GM12878 (cell line): ENCODE measurements around the gene LEMD1. TPM values are rescaled to one million over a fixed set of nuclear protein-coding genes. Genes with fewer than 3 reads are reported as not detected.

Source experiments
- ASH2L ChIP-seq: fragments of 300-600, 200-600 bp; sonication (generic); IDR thresholded peaks from 2 replicates; pipeline ENCODE4 v1.6.1; 2017; ENCODE audit warnings: low read depth, mild to moderate bottlenecking, borderline replicate concordance
- BACH1 ChIP-seq: fragments of 450-650 bp; IDR thresholded peaks from 2 replicates; pipeline ENCODE4 v1.6.1; 2017; ENCODE audit warnings: mild to moderate bottlenecking, borderline replicate concordance
- BCL11A ChIP-seq: IDR thresholded peaks from 2 replicates; pipeline ENCODE4 v1.6.1; 2011; ENCODE audit warnings: low read depth, low read length
- BHLHE40 ChIP-seq, 2 experiments: fragments of 450-650 bp in 1 of 2; IDR thresholded peaks; 2 replicates each; pipeline ENCODE4 v1.6.1; 2011 to 2017; ENCODE audit warnings: low read depth in 2 of 2, borderline replicate concordance in 1 of 2, improper control_type of control experiment in 1 of 2, low read length in 1 of 2, mild to moderate bottlenecking in 1 of 2
- BRCA1 ChIP-seq: IDR thresholded peaks from 2 replicates; pipeline ENCODE4 v1.6.1; 2011; ENCODE audit warnings: low read depth, low read length, improper control_type of control experiment
- CBFB ChIP-seq: IDR thresholded peaks from 2 replicates; pipeline ENCODE4 v1.6.1; 2016; ENCODE audit warnings: antibody characterized with exemption, low read depth
- CREM ChIP-seq: IDR thresholded peaks from 2 replicates; pipeline ENCODE4 v1.6.1; 2014; ENCODE audit warnings: antibody characterized with exemption, low read depth
- ELK1 ChIP-seq: IDR thresholded peaks from 2 replicates; pipeline ENCODE4 v1.6.1; 2012; ENCODE audit warnings: low read depth, low read length, improper control_type of control experiment
- ETV6 ChIP-seq, 2 experiments: fragments of 450-650 bp in 1 of 2; IDR thresholded peaks in 1 of 2; conservative IDR thresholded peaks in 1 of 2; 2 replicates each; pipeline ENCODE4 v1.6.1; 2014; ENCODE audit warnings: antibody characterized with exemption in 1 of 2, borderline replicate concordance in 1 of 2, low read depth in 1 of 2, mild to moderate bottlenecking in 1 of 2, moderate library complexity in 1 of 2
- IKZF1 ChIP-seq: fragments of 450-650 bp; conservative IDR thresholded peaks from 2 replicates; pipeline ENCODE4 v1.6.1; 2017; ENCODE audit warnings: antibody characterized with exemption, mild to moderate bottlenecking
- IKZF2 ChIP-seq, 2 experiments: fragments of 450-650 bp; IDR thresholded peaks; 2 replicates each; pipeline ENCODE4 v1.6.1; 2017; ENCODE audit warnings: mild to moderate bottlenecking in 2 of 2, moderate library complexity in 2 of 2
- KDM1A ChIP-seq: fragments of 200-600 bp; sonication (generic); IDR thresholded peaks from 2 replicates; pipeline ENCODE4 v1.6.1; 2016; ENCODE audit warnings: borderline replicate concordance
- LARP7 ChIP-seq: fragments of 450-650 bp; IDR thresholded peaks from 2 replicates; pipeline ENCODE4 v1.6.1; 2017; ENCODE audit warnings: mild to moderate bottlenecking
- RBBP5 ChIP-seq: fragments of 200-600 bp; sonication (generic); conservative IDR thresholded peaks from 2 replicates; pipeline ENCODE4 v1.6.1; 2016
- SMAD1 ChIP-seq: fragments of 450-650 bp; IDR thresholded peaks from 2 replicates; pipeline ENCODE4 v1.6.1; 2018; ENCODE audit warnings: mild to moderate bottlenecking, low read depth; ENCODE audit not compliant: partially characterized antibody
- SMC3 ChIP-seq: IDR thresholded peaks from 2 replicates; pipeline ENCODE4 v1.6.1; 2011; ENCODE audit warnings: low read length, improper control_type of control experiment, borderline replicate concordance
- SPI1 ChIP-seq: IDR thresholded peaks from 2 replicates; pipeline ENCODE4 v1.6.1; 2011; ENCODE audit warnings: low read depth, mild to moderate bottlenecking, low read length, moderate library complexity, borderline replicate concordance; ENCODE audit not compliant: insufficient read depth
- TCF12 ChIP-seq: IDR thresholded peaks from 2 replicates; pipeline ENCODE4 v1.6.1; 2011; ENCODE audit warnings: low read depth, mild to moderate bottlenecking, low read length
- WRNIP1 ChIP-seq: IDR thresholded peaks from 2 replicates; pipeline ENCODE4 v1.6.1; 2011; ENCODE audit warnings: low read depth, low read length, improper control_type of control experiment, borderline replicate concordance
- ZNF24 ChIP-seq: fragments of 450-650 bp; IDR thresholded peaks from 2 replicates; pipeline ENCODE4 v1.6.1; 2017; ENCODE audit warnings: antibody characterized with exemption, mild to moderate bottlenecking
- polyA plus RNA-seq, 11 experiments: library from polyadenylated mRNA; depleted of rRNA in 4 of 11; unstranded in 6 of 11; stranded (reverse) in 5 of 11; fragments of >200 nt; fragmentation: Nextera tagmentation in 4 of 11; fragmentation: Illumina TruSeq in 1 of 11; extraction: Ambion mirVana in 4 of 11; extraction: Trizol in 1 of 11; gene quantifications; 1 replicate in 1 of 11; 2 replicates in 10 of 11; pipeline versions ENCODE4 v1.2.1 to v1.2.3, GENCODE V29; 2011 to 2016; ENCODE audit warnings: inconsistent platforms in 2 of 11, missing spikeins in 2 of 11, low read depth in 1 of 11
- total RNA-seq, 4 experiments: library from RNA; depleted of rRNA in 3 of 4; stranded (reverse); fragments of >200 nt in 3 of 4; fragmentation: Illumina TruSeq in 1 of 4; extraction: Trizol in 1 of 4; gene quantifications; 2 replicates each; pipeline versions ENCODE4 v1.2.1 to v1.2.3, GENCODE V29; 2013 to 2021
- TF ChIP-seq, protein P1 (sequence below): fragments of 450-650 bp; conservative IDR thresholded peaks from 2 replicates; pipeline ENCODE4 v1.6.1; 2017; ENCODE audit warnings: mild to moderate bottlenecking, moderate library complexity
- TF ChIP-seq, protein P2 (sequence below): fragments of 450-650 bp; IDR thresholded peaks from 2 replicates; pipeline ENCODE4 v1.6.1; 2017; ENCODE audit warnings: mild to moderate bottlenecking, moderate library complexity

LEMD1 gene
- total and polyA plus RNA-seq, 10 of the 15 experiments (the other 5 are each of a cell fraction or from before 2014, with no cell fraction given) = 0.19 to 1.2 (median 0.26) TPM; not detected in 7

DNA sequence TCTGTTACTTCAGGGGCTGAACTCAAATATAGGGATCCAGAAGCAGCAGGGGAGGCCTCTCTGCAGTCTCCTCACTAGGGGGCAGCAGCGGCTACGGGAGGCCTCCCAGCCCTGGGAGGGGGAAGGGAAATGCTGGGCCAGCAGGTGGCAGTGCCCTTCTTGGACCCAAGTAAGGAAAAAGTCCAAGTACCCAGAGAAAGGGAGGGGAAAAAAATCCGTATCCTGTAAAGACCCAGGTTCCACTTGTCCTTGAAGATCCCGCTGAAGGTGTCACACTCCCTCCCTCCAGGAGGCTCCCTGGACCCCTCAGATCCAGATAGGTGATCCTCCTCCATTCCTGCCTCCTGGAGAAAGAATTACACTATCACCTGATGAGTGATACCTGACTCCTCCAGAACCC, 86.2 kb downstream of the LEMD1 start (continued):
- 0 out of 2 replicates have a peak, but pooled peaks have one; percentile 16 for TF ChIP-seq CREM
- TF ChIP-seq BRCA1 = no peak
- TF ChIP-seq CBFB = no peak
- 0 out of 2 replicates have a peak, but pooled peaks have one; percentile 44 for TF ChIP-seq IKZF1
- no peak for TF ChIP-seq BCL11A
- peak; percentile 43; the same call in 1 of the 2 replicates for TF ChIP-seq LARP7
- 0 out of 2 replicates have a peak, but pooled peaks have one; percentile 23 for TF ChIP-seq TCF12
- TF ChIP-seq RBBP5 = no peak
- TF ChIP-seq SPI1 = no peak
- no peak for TF ChIP-seq KDM1A
- TF ChIP-seq SMC3 = peak; percentile 81
- no peak for TF ChIP-seq ZNF24
- no peak for TF ChIP-seq ASH2L
- TF ChIP-seq WRNIP1 = no peak
- TF ChIP-seq BACH1 = no peak
- no peak for TF ChIP-seq ETV6 (conservative IDR thresholded peaks at IDR 0.05 in 1 of 2, IDR thresholded peaks at IDR 0.05 in 1 of 2; ENCODE audit: borderline replicate concordance in 1 of 2, low read depth in 1 of 2)
- TF ChIP-seq IKZF2 (IDR thresholded peaks at IDR 0.05) = 0 out of 4 replicates have a peak, but pooled peaks of 1 of the 2 experiments have one; percentile 32
- TF ChIP-seq SMAD1 = no peak
- TF ChIP-seq ELK1 = no peak
- TF ChIP-seq, protein P1, sequence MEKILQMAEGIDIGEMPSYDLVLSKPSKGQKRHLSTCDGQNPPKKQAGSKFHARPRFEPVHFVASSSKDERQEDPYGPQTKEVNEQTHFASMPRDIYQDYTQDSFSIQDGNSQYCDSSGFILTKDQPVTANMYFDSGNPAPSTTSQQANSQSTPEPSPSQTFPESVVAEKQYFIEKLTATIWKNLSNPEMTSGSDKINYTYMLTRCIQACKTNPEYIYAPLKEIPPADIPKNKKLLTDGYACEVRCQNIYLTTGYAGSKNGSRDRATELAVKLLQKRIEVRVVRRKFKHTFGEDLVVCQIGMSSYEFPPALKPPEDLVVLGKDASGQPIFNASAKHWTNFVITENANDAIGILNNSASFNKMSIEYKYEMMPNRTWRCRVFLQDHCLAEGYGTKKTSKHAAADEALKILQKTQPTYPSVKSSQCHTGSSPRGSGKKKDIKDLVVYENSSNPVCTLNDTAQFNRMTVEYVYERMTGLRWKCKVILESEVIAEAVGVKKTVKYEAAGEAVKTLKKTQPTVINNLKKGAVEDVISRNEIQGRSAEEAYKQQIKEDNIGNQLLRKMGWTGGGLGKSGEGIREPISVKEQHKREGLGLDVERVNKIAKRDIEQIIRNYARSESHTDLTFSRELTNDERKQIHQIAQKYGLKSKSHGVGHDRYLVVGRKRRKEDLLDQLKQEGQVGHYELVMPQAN = peak; percentile 37; the same call in 1 of the 2 replicates
- TF ChIP-seq, protein P2, sequence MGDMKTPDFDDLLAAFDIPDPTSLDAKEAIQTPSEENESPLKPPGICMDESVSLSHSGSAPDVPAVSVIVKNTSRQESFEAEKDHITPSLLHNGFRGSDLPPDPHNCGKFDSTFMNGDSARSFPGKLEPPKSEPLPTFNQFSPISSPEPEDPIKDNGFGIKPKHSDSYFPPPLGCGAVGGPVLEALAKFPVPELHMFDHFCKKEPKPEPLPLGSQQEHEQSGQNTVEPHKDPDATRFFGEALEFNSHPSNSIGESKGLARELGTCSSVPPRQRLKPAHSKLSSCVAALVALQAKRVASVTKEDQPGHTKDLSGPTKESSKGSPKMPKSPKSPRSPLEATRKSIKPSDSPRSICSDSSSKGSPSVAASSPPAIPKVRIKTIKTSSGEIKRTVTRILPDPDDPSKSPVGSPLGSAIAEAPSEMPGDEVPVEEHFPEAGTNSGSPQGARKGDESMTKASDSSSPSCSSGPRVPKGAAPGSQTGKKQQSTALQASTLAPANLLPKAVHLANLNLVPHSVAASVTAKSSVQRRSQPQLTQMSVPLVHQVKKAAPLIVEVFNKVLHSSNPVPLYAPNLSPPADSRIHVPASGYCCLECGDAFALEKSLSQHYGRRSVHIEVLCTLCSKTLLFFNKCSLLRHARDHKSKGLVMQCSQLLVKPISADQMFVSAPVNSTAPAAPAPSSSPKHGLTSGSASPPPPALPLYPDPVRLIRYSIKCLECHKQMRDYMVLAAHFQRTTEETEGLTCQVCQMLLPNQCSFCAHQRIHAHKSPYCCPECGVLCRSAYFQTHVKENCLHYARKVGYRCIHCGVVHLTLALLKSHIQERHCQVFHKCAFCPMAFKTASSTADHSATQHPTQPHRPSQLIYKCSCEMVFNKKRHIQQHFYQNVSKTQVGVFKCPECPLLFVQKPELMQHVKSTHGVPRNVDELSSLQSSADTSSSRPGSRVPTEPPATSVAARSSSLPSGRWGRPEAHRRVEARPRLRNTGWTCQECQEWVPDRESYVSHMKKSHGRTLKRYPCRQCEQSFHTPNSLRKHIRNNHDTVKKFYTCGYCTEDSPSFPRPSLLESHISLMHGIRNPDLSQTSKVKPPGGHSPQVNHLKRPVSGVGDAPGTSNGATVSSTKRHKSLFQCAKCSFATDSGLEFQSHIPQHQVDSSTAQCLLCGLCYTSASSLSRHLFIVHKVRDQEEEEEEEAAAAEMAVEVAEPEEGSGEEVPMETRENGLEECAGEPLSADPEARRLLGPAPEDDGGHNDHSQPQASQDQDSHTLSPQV = 0 out of 2 replicates have a peak, but pooled peaks have one; percentile 49
- TF ChIP-seq BHLHE40 (IDR thresholded peaks at IDR 0.05; ENCODE audit: borderline replicate concordance in 1 of 2, low read depth in 2 of 2, low read length in 1 of 2) = peak in 1 of 2 experiments; percentile 31; a peak in 1 of 4 replicates
